ENCODE measurements around the gene ASAP2.

DNA sequence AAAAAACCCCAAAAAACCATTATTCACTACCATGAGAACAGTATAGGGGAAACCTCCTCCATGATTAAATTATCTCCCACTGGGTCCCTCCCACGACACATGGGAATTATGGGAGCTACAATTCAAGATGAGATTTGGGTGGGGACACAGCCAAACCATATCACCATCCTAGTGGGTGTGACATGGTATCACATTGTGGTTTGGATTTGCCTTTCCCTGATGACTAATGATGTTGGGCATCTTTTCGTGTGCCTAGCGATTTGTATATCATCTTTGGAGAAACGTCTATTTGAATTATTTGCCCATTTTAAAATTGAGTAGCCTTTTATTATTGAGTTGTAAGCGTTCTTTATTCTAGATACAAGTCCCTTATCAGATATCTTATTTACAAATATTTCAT lies 8.7 kb upstream of the ASAP2 start:
- TF ChIP-seq, protein P1, sequence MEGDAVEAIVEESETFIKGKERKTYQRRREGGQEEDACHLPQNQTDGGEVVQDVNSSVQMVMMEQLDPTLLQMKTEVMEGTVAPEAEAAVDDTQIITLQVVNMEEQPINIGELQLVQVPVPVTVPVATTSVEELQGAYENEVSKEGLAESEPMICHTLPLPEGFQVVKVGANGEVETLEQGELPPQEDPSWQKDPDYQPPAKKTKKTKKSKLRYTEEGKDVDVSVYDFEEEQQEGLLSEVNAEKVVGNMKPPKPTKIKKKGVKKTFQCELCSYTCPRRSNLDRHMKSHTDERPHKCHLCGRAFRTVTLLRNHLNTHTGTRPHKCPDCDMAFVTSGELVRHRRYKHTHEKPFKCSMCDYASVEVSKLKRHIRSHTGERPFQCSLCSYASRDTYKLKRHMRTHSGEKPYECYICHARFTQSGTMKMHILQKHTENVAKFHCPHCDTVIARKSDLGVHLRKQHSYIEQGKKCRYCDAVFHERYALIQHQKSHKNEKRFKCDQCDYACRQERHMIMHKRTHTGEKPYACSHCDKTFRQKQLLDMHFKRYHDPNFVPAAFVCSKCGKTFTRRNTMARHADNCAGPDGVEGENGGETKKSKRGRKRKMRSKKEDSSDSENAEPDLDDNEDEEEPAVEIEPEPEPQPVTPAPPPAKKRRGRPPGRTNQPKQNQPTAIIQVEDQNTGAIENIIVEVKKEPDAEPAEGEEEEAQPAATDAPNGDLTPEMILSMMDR (IDR thresholded peaks at IDR 0.05; ENCODE audit: insufficient read depth, low read length): no peak
- no peak for TF ChIP-seq GABPA (IDR thresholded peaks at IDR 0.05; ENCODE audit: low read depth)
- TF ChIP-seq, protein P2, sequence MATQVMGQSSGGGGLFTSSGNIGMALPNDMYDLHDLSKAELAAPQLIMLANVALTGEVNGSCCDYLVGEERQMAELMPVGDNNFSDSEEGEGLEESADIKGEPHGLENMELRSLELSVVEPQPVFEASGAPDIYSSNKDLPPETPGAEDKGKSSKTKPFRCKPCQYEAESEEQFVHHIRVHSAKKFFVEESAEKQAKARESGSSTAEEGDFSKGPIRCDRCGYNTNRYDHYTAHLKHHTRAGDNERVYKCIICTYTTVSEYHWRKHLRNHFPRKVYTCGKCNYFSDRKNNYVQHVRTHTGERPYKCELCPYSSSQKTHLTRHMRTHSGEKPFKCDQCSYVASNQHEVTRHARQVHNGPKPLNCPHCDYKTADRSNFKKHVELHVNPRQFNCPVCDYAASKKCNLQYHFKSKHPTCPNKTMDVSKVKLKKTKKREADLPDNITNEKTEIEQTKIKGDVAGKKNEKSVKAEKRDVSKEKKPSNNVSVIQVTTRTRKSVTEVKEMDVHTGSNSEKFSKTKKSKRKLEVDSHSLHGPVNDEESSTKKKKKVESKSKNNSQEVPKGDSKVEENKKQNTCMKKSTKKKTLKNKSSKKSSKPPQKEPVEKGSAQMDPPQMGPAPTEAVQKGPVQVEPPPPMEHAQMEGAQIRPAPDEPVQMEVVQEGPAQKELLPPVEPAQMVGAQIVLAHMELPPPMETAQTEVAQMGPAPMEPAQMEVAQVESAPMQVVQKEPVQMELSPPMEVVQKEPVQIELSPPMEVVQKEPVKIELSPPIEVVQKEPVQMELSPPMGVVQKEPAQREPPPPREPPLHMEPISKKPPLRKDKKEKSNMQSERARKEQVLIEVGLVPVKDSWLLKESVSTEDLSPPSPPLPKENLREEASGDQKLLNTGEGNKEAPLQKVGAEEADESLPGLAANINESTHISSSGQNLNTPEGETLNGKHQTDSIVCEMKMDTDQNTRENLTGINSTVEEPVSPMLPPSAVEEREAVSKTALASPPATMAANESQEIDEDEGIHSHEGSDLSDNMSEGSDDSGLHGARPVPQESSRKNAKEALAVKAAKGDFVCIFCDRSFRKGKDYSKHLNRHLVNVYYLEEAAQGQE (IDR thresholded peaks at IDR 0.05; ENCODE audit: insufficient replicate concordance, low read depth): no peak
